IPS DF 4.7 (cell line): Measurements from ENCODE around the gene CFAP97D2.
"Not testable (repeated sequence)": the region's sequence is repeated elsewhere in the genome, so short reads cannot be mapped to it uniquely, and the experiment has no call there.

Source experiments
- DNase-seq: peaks from one replicate; pipeline ENCODE4 v3.0.0-alpha.2; 2013; ENCODE audit warnings: low spot score; ENCODE audit errors: extremely low read depth

The CFAP97D2 gene

DNA sequence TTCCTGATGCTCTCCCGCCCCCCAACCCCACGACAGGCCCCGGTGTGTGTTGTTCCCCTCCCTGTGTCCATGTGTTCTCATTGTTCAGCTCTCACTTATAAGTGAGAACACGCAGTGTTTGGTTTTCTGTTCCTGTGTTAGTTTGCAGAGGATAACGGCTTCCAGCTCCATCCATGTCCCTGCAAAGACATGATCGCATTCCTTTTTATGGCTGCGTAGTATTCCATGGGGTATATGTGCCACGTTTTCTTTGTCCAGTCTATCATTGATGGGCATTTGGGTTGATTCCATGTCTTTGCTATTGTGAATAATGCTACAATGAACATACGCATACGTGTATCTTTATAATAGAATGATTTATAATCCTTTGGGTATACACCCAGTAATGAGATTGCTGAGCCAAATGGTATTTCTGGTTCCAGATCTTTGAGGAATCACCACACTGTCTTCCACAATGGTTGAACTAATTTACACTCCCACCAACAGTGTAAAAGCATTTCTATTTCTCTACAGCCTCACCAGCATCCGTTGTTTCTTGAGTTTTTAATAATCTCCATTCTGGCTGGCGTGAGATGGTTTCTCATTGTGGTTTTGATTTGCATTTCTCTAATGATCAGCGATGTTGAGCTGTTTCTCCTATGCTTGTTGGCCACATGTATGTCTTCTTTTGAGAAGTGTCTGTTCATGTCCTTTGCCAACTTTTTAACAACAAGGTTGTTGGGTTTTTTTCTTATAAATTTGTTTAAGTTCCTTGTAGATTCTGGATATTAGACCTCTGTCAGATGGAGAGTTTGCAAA is 20.0 kb upstream of the CFAP97D2 start:
- DNase-seq: not testable (repeated sequence)

DNA sequence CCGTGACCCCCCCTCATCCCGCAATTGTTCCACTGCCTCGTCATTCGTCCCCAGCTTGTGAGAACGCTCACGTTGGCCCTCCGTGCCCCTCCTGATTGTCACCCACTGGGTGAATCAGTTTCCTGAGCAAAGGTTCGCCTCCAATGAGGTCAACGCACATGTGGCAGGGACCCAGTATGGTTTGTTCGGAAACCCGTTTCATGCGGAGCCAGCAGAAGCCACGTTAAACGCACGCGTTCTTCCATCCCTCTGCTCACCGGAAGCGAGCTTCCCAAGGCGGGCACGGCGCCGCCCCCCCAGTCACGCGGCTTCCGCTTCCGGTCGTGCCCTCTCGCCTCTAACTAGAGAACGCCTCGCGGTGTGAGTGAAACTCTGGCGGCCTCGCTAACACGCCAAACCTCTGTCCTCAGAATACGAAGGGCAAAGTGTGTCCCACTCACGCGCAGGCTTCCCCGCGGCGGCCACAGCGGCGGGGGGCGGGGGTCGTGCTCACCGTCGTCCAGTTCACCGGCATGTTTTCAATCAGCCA is 18.0 kb upstream of the CFAP97D2 start:
- no peak for DNase-seq

DNA sequence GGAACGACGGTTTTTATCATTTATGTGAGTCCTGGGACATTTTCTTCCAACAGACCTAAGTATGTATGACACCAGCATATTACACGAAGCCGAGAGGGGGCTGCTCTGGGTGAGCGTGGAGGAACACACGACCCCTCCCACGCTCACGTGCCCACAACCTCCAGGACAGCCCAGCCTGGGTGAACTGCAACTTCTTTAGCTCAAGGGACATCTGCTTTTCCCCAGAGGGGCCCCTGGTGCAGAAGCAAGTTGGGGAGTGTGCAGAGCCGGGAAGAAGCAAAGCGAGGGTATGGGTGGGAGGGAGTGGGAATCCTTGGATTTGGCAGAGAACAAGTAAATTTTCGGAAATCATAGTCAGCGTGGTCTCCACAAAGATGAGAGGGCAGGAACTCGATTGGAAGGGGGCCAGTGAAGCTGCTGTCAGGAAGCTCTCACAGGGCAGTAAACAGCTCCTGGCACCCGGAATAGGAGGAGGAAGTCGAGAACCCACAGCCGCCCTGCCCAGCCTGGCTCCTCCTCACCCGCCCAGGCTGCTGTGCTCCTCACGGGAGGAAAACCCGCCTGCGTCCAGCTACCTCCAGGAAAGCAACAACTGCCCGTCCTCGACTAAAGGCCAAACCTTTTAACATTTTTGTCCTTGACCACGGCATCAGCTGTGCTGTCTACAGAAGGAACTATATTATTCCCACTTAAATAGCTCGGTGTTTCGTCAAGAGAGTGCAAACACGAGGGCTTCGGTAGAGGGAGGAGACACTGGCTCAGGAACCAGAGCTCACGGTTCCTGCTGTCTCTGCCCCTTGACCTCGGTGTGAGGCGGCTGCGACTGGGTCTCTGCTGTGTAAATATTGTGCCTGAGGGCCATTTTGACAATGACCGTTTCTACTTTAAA is 17.2 kb upstream of the CFAP97D2 start:
- no peak for DNase-seq

DNA sequence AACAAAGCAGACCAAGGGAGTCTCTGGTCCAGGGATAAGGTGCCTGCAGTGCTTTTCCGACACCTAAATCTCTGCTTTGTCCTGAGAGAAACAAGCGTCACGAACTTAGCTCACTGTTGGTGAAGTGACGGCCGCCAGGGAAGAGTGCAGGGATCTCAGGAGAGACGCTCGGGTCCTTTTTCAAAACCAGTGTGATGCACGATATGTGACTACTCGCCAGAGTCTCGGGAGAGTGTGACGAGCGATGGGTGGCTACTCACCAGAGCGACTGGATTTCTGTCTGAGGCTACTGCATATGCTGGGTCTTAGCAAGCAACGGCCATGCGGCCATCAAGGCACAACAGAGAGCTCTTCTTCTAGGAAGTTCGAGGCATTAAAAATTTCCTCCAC is 16.5 kb upstream of the CFAP97D2 start:
- no peak for DNase-seq

DNA sequence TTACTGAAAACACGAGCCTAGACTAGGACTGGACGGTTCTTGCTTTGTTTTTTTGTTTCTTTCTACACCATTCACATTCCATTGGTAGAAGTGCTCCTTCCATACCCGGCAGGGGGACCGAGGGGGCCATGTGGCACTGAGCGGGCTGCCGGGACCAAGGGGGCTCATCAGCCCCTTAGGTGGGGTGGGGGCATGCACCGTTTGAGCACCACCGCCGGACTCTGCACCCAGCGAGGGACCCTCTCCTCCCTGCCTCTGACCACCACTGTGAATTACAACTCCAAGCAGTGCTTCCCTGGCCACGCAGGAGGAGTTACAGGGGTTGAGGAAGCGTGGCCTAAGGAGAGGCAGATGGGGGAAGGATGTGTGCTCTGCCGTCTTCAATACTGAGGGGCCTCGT is 15.0 kb upstream of the CFAP97D2 start:
- no peak for DNase-seq

DNA sequence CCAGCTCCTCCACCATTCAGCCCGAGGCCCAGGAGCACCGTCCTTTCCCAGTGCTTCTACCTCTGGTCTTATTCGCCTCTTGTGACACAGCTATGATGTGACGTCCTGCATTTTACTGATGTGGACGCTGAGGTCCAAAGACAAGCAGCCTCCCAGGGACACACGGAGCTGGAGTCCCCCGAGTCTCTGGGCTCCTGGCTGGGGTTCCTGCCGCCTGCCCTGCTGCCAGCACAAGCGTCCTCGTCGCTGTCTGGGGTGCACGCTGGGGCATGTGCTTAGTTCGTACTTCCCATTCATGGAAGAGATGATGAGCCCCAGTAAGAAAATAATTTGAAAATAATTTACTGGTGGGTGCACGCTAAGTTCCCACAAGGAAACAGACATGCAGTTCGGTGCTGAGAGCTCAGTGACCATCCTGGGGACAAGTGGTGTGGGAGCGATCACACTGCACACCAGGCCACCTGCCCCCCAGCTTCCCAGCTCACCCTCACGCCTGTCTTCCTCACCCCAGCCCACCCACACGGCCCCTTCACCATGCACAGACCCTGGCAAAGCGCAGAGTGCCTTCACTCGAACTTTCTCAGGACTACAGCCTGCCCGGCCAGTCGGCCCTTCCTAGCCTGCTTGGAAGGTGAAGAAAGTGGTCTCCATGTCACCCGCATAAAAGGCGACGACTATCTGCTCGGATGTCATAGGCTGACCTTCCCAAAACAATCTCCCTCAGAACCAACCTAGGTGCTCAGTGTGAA is 14.2 kb upstream of the CFAP97D2 start:
- DNase-seq: no peak

DNA sequence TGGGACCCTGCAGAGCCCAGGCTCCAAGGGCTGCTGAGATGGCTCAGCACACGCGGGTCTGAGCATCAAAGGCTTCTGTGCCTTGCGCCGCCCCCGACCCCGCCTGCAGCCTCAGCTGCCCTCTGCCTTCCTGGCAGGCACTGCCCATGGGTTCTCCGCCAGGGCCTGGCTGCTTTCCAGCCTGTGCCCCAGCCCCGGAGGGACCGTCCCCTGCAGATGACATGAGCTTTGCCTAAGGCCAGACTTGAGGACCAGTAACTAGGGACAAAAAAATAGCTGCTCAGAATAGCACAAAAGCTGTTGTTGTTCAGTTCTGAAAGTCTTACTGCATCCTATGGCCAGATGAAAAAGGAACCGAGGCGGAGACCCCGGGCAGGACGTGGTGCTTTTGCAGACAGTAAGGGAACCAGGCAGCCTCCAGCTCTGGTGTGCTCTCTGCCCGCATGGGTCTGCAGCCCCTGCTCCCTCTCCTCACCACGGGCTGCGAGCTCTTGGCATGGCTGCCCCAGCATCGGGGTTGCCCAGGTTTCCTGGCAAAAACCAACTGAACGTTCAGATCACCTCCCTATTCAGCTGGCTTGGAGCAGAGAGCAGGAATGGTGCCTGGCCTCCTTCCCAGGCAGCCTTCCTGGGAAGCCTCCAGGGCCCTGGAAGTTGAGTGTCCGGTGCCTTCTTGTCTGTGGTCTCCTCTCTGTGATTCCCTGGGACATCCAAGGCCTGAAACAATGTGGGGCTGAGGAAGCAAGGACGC is 12.5 kb upstream of the CFAP97D2 start:
- DNase-seq: no peak

DNA sequence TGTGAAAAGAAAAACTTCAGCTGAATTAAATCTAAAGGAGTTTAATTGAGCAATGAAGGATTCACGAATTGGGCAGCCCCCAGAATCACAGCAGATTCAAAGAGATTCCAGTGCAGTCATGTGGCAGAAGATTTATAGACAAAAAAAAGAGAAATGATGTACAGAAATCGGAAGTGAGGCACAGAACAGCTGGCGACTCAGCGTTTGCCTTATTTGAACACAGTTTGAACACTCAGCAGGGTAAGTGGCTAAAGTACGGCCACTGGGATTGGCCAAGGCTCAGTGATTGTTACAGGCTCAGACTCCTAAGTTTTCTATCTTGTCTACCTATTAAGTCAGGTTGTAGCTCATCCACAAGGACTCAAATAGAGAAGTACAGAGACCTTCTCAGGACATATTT is 11.6 kb upstream of the CFAP97D2 start:
- DNase-seq: no peak

DNA sequence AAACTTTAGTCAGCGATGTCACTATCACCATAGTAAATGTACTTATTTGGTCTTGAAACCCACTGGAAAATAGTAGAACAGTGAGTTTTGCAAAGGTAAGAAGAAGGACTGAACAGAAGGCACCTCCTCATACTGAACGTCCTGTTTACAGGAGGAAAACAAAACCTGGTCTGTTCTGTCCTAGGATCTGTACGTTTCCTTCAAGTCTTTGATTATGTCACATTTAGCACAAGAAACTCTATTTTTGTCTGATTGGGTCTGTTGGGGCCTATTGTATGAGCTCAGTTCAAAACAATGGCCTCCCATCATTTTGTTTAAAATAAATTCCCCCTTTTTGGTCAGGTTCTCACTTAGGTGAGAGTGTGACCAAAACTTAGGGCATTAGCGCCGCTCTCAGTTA is 11.2 kb upstream of the CFAP97D2 start:
- DNase-seq: no peak

DNA sequence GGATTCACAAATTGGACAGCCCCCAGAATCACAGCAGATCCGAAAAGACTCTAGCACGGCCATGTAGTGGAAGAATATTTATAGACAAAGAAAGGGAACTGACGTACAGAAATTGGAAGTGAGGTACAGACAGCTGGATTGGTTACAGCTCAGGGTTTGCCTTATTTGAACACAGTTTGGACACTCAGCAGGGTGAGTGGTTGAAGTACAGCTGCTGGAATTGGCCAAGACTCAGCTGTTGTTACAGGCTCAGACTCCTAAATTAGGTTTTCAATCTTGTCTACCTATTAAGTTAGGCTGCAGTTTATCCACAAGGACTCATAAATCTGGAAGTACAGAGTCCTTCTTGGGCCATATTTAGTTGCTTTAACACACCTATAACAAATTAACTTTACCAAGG is 5.8 kb upstream of the CFAP97D2 start:
- DNase-seq: no peak

DNA sequence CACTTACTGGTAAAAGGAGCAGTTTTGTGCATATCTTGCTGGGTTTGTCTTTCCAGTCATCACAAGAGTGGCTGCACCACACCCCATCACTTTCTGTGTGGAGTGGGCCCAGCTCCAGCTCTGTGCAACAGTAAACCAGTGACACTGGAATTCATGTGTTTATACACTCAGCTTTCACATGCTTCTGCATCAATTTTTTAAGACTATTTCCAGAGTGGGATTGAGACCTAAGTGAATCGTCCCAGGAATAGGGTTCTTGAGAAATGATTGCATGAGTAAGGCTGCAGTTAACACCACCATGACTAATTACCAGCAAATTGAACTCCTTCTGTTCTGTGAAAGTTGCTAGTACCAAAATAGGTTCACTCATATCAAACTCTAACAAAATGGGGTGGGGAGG is 5.3 kb upstream of the CFAP97D2 start:
- no peak for DNase-seq

DNA sequence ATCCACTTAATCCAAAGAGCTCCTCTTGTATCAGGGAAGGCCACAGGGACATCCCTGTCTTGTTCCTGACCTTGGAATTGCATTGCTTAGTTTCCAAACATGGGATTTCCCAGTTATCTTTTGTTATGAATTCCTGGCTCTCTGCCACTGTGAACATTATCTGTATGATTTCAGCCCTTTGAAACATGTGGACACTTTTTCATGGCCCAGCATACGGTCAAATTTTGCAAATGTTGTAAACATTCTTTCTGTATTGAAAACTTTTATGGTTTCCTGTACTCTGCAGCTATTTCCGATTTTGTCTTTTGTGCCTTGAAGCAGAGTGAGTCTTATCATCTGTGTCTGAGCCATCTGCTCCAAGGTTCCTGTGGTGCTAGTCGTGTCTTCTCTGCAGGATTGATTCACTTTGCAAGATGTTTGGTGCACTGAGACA is 4.5 kb upstream of the CFAP97D2 start:
- DNase-seq: no peak

DNA sequence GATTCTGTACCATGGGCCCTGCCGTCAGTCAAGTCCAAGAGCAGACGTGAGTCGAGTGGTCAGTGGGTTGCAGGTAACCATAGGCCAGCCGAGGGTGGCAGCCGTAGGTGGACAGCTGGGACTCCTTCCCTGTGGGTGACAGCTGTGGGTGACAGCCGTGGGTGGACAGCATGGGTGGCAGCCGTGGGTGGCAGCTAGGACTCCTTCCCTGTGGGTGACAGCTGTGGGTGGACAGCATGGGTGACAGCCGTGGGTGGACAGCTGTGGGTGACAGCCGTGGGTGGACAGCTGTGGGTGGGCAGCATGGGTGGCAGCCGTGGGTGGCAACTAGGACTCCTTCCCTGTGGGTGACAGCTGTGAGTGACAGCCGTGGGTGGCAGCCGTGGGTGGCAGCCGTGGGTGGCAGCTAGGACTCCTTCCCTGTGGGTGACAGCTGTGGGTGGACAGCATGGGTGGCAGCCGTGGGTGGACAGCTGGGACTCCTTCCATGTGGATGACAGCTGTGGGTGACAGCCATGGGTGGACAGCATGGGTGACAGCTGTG is 2.6 kb upstream of the CFAP97D2 start:
- DNase-seq: not testable (repeated sequence)

DNA sequence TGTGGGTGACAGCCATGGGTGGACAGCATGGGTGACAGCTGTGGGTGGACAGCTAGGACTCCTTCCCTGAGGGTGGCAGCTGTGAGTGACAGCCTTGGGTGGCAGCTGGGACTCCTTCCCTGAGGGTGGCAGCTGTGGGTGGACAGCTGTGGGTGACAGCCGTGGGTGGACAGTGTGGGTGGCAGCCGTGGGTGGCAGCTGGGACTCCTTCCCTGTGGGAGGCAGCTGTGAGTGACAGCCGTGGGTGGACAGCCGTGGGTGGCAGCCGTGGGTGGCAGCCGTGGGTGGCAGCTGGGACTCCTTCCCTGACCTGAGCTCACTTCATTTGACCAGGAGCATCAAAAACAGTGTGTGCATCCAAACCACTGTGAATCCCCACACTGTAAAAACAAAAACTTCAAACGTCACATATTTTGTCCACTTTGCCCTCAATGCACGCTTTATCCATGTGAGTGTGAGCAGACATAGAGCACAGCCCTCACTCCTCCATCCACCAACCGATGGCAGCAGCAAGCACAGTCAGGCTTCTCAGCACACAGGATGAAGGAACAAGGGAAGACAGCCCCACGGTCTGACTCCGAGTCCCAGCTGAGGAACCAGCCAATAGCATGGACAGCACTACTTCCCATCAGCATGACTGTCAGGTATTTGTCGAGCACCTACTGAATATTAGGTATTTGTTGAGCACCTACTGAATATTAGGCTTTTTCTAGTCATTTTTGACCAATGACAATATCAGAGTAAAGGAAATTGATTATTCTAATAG is 1.6 kb upstream of the CFAP97D2 start:
- DNase-seq: no peak

DNA sequence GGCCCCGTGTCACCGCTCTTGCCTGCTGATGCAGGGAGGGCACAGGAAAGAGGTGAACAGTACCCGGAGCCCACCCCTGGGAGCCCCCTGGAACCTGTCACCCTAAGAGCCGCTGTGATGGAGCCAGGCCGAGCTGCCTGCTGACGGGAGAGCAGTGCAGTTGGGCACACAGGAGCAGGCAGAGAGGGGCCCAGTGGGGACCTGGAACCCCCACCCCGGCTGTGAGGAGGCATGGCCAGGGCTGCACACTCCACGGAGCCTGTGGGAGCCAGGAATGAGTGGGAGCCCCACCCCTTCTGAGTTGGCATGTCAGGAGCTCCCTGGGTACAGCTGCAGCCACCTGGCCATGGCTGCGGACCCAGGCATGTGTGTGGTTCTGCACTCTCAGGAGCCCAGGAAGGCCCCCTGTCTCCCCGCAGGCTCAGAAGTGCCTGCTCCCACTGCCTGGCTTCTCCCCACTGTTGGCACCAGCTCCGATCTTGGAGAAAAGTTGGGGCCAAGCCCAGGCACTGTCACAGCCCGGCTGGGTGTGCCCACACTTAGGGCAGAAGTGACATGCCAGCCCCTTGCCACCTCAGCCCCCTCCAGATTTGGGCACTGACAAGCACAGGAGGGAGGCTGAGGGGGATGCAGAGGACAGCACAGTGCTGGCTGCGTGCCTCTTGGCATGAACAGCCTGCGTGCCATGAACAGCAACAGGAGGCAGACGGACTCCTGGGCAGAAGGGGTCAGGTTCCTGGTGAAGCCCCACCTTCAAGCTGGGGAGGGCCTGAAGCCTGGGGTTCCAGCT is 6.3 kb downstream of the CFAP97D2 start:
- no peak for DNase-seq

DNA sequence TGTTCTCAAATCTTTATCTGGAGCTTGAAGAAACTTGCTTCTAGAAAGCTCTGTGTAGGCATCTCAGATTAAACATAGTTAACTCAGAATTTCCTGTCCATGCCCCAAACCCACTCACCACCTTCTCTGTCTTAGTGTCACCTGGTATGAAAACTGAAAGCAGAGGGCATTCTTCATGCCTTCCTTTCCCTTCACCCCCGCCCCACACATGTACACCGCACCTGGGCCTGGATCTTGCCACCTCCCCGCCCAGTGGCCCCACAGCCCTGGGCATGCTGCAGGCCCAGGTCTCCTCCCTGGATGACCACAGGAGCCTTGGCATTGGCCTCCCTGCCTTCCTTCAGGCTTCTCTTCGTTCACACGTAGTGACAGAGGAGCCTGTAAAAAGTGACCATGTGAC is 15.8 kb downstream of the CFAP97D2 start:
- no peak for DNase-seq

DNA sequence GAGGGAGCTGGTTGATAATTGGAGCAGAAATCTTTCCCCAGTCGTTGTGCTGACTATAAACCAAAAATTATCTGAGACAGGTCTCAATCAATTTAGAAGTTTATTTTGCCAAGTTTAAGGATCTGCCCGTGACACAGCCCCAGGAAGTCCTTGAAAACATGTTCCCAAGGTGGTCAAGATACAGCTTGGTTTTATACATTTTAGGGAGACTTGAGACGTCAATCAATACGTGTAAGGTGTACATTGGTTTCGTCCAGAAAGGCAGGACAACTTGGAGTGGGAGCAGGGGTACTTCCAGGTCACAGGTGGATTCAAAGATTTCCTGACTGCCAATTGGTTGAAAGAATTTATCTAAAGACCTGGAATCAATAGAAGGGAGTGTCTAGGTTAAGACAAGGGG is 17.6 kb downstream of the CFAP97D2 start:
- DNase-seq: no peak

DNA sequence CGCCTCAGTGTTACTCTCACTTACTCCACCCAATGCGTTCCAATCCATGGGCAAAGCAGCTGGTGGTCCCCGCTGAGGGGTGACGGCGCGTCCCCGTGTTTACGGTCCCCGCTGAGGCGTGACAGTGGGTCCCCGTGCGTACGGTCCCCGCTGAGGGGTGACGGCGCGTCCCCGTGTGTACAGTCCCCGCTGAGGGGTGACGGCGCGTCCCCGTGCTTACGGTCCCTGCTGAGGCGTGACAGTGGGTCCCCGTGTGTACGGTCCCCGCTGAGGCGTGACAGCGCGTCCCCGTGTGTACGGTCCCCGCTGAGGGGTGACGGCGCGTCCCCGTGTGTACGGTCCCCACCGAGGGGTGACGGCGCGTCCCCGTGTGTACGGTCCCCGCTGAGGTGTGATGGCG is 19.5 kb downstream of the CFAP97D2 start:
- DNase-seq: no peak

DNA sequence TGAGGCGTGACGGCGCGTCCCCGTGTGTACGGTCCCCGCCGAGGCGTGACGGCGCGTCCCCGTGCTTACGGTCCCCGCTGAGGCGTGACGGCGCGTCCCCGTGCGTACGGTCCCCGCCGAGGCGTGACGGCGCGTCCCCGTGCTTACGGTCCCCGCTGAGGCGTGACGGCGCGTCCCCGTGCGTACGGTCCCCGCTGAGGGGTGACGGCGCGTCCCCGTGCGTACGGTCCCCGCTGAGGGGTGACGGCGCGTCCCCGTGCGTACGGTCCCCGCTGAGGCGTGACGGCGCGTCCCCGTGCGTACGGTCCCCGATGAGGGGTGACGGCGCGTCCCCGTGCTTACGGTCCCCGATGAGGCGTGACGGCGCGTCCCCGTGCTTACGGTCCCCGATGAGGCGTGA is 20.5 kb downstream of the CFAP97D2 start:
- not testable (repeated sequence) for DNase-seq
